ENCODE results near the gene CH25H.

The CH25H gene

DNA sequence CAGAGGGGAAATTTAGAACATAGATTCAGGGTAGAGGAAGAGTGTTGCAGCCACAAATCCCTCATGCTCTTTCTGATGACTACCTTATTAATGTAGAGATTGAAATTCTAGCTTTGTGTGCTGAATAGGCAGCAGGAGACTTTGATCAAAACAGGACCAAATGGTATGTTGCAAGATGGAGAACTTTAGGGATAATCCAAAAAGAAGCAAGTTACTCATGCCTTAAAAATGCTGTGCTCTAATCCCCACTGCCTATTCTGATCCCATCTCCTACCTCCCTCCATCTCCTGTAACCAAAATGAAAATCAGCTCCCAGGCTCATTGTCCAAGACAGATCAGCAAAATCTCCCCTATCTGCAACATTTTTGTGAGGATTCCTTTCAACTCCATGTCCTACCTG, 31.3 kb downstream of the CH25H start:
- no peak for TF ChIP-seq FOXP2 (optimal IDR thresholded peaks at IDR 0.05; ENCODE audit: borderline replicate concordance, extremely low read depth, extremely low read length, insufficient read depth)

DNA sequence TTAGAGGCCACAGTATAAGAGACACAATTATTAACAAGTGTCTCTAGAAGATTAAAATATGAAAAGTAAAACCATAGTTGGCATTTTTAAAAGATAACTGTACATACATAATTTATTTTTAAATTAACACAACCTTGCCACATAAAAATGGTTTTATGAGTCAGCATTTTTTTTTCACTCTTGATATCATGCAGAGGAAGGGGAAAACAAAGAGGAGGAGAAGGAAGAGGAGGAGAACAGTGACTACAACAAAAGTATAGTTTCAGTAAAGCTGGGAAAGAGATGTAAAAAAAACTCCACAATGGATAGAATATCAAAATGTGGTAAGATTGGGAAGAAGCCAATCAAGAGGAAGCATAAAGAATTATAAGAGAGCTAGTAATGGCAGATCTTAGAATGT, 34.0 kb downstream of the CH25H start:
- TF ChIP-seq TAF1 (IDR thresholded peaks at IDR 0.05; ENCODE audit: borderline replicate concordance, insufficient read depth, low read length), result no peak

DNA sequence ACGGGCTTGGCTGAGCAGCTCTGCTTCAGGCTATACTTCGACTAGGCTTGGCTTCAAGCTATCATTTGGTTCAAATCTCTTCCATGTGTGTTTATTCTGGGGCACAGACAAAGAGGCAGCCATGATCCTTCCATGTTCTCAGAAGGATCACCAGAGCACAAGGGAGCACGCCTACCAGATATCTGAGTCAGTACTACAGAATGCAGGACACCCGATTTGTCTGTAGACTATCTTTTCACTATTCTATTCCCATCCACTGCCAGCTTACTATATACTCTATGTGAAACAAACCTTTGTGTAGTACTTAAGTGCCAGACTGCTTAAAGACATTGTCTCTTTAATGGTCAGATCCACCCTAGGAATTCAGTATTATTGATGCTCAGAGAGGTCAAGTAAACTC, 35.1 kb downstream of the CH25H start:
- TF ChIP-seq FOXP2 (optimal IDR thresholded peaks at IDR 0.05; ENCODE audit: borderline replicate concordance, extremely low read depth, extremely low read length, insufficient read depth) (no peak), POLR2AphosphoS5 (IDR thresholded peaks at IDR 0.05; ENCODE audit: low read depth, low read length) (no peak), TAF1 (IDR thresholded peaks at IDR 0.05; ENCODE audit: borderline replicate concordance, insufficient read depth, low read length) (no peak), SIN3A (IDR thresholded peaks at IDR 0.05; ENCODE audit: borderline replicate concordance, insufficient read depth, low read length) (no peak), REST (IDR thresholded peaks at IDR 0.05; ENCODE audit: insufficient read depth in 1 of 2, low read depth in 2 of 2, low read length in 2 of 2) (no peak)

- TF ChIP-seq SIN3A (IDR thresholded peaks at IDR 0.05; ENCODE audit: borderline replicate concordance, insufficient read depth, low read length), result no peak
- no peak for TF ChIP-seq POLR2AphosphoS5 (IDR thresholded peaks at IDR 0.05; ENCODE audit: low read depth, low read length)
- no peak for TF ChIP-seq REST (IDR thresholded peaks at IDR 0.05; ENCODE audit: insufficient read depth in 1 of 2, low read depth in 2 of 2, low read length in 2 of 2)
- TF ChIP-seq FOXP2 (optimal IDR thresholded peaks at IDR 0.05; ENCODE audit: borderline replicate concordance, extremely low read depth, extremely low read length, insufficient read depth), result no peak
Observed at GRCh38 chr10:89171263-89171872, 35.7 kb downstream of the CH25H start.

- TF ChIP-seq SIN3A (IDR thresholded peaks at IDR 0.05; ENCODE audit: borderline replicate concordance, insufficient read depth, low read length), result no peak
- no peak for TF ChIP-seq POLR2AphosphoS5 (IDR thresholded peaks at IDR 0.05; ENCODE audit: low read depth, low read length)
- TF ChIP-seq TAF1 (IDR thresholded peaks at IDR 0.05; ENCODE audit: borderline replicate concordance, insufficient read depth, low read length), result no peak
- TF ChIP-seq REST (IDR thresholded peaks at IDR 0.05; ENCODE audit: insufficient read depth in 1 of 2, low read depth in 2 of 2, low read length in 2 of 2), result no peak
- TF ChIP-seq FOXP2 (optimal IDR thresholded peaks at IDR 0.05; ENCODE audit: borderline replicate concordance, extremely low read depth, extremely low read length, insufficient read depth), result no peak
Observed at GRCh38 chr10:89167915-89168314, 39.2 kb downstream of the CH25H start.

DNA sequence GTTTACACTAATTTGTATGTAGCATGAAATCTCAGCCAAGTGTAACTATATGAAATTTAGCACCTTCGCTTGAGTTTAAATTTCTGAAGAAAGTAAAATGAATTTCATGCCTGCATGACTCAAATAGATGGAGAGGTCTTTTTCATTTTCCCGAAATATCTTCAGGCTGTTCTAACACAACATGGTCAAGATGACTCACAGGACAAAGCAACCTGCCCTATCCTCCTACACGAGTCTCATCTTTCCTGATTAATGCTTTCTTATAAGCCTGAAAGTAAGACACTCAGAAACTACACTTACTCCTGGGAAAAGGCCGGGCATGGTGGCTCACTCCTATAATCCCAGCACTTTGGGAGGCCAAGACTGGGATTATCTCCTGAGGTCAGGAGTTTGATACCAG, 41.2 kb downstream of the CH25H start:
- TF ChIP-seq POLR2AphosphoS5 (IDR thresholded peaks at IDR 0.05; ENCODE audit: low read depth, low read length) (no peak), REST (IDR thresholded peaks at IDR 0.05; ENCODE audit: insufficient read depth in 1 of 2, low read depth in 2 of 2, low read length in 2 of 2) (no peak), SIN3A (IDR thresholded peaks at IDR 0.05; ENCODE audit: borderline replicate concordance, insufficient read depth, low read length) (no peak), TAF1 (IDR thresholded peaks at IDR 0.05; ENCODE audit: borderline replicate concordance, insufficient read depth, low read length) (no peak), FOXP2 (optimal IDR thresholded peaks at IDR 0.05; ENCODE audit: borderline replicate concordance, extremely low read depth, extremely low read length, insufficient read depth) (no peak)
